Measurements from ENCODE around the gene PRR3. TPM values are rescaled to one million over a fixed set of nuclear protein-coding genes. Genes with fewer than 3 reads are reported as not detected.

Gene PRR3
- total and polyA plus RNA-seq, 9 of the 15 experiments (the other 6 are each of a cell fraction or from before 2014, with no cell fraction given): 23.5 to 59.6 (median 28.8) TPM

DNA sequence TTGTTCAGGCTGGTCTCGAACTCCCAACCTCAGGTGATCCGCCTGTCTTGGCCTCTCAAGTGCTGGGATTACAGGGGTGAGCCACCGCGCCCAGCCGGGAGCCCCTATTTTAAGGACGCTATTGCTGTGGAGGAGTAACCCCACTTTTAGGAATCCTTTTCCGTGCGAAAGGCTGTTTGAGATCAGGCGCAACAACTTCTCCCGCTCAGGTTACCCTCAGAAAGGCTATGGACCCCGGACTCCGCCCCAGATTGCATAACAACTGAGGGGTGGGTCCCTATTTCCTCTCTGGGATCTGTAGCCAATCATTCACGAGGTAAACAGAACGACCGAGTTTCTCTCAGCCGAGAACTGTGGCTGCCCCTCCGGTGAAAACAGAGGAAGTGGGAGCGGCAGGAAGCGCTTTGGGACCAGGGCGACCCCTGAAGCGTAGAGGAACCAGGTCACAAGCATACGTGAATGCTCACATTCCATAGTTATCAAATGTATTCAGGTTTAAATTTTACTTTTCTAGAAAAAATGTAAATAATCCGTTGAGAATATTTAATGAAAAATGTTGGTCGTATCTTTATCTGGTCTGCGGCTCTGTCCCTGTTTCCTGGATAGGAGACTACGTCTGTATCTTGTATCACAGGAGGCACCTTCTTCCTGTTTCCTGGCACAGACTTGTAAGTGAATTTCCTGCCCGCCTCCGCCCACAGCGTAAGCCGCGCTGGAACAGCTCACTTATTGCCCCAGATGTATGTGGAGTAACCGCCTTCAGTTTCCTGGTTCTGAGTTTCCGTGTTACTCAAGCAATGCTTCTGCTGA is 40.9 kb upstream of the PRR3 start (continued):
- TF ChIP-seq, protein P1, sequence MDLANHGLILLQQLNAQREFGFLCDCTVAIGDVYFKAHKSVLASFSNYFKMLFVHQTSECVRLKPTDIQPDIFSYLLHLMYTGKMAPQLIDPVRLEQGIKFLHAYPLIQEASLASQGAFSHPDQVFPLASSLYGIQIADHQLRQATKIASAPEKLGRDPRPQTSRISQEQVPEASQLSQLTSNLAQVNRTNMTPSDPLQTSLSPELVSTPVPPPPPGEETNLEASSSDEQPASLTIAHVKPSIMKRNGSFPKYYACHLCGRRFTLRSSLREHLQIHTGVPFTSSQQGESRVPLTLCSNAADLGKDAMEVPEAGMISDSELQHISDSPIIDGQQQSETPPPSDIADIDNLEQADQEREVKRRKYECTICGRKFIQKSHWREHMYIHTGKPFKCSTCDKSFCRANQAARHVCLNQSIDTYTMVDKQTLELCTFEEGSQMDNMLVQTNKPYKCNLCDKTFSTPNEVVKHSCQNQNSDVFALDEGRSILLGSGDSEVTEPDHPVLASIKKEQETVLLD (IDR thresholded peaks at IDR 0.05): no peak
- TF ChIP-seq CXXC5 (CRISPR knock-in tag; IDR thresholded peaks at IDR 0.05) (peak; percentile 72), PHTF2 (CRISPR knock-in tag; IDR thresholded peaks at IDR 0.05) (no peak), ZZZ3 (IDR thresholded peaks at IDR 0.05) (no peak), NONO (IDR thresholded peaks at IDR 0.05; ENCODE audit: low read depth in 2 of 2, low read length in 1 of 2) (peak in 1 of 2 experiments; percentile 31; a peak in 1 of 4 replicates), ZNF785 (CRISPR knock-in tag; IDR thresholded peaks at IDR 0.05) (no peak), ARID1B (IDR thresholded peaks at IDR 0.05) (peak; percentile 83), FOXK1 (CRISPR knock-in tag; IDR thresholded peaks at IDR 0.05; ENCODE audit: borderline replicate concordance) (peak; percentile 43; the same call in 1 of the 2 replicates), NCOA1 (IDR thresholded peaks at IDR 0.05; ENCODE audit: low read depth) (peak; percentile 63; the same call in 1 of the 2 replicates), POLR2AphosphoS5 (IDR thresholded peaks at IDR 0.05; ENCODE audit: control insufficient read depth, insufficient read depth, low read depth, low read length) (peak; percentile 87), ZNF436 (CRISPR knock-in tag; IDR thresholded peaks at IDR 0.05) (no peak), SMARCC2 (IDR thresholded peaks at IDR 0.05; ENCODE audit: low read depth) (no peak; the same call in none of the 2 replicates), RFX5 (IDR thresholded peaks at IDR 0.05; ENCODE audit: low read depth, low read length) (peak; percentile 74), ZNF146 (CRISPR knock-in tag; IDR thresholded peaks at IDR 0.05; ENCODE audit: unreplicated experiment) (no peak), CSDE1 (IDR thresholded peaks at IDR 0.05) (0 out of 4 replicates have a peak, but pooled peaks of 1 of the 2 experiments have one; percentile 63), NFIC (IDR thresholded peaks at IDR 0.05) (no peak; the same call in 1 of the 2 replicates), ZNF766 (CRISPR knock-in tag; conservative IDR thresholded peaks at IDR 0.05) (no peak; the same call in 1 of the 2 replicates), CAMTA2 (CRISPR knock-in tag; conservative IDR thresholded peaks at IDR 0.05) (no peak)
- TF ChIP-seq, protein P2, sequence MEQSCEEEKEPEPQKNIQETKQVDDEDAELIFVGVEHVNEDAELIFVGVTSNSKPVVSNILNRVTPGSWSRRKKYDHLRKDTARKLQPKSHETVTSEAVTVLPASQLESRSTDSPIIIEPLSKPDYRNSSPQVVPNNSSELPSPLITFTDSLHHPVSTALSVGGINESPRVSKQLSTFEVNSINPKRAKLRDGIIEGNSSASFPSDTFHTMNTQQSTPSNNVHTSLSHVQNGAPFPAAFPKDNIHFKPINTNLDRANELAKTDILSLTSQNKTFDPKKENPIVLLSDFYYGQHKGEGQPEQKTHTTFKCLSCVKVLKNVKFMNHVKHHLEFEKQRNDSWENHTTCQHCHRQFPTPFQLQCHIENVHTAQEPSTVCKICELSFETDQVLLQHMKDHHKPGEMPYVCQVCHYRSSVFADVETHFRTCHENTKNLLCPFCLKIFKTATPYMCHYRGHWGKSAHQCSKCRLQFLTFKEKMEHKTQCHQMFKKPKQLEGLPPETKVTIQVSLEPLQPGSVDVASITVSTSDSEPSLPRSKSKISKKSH (CRISPR knock-in tag; IDR thresholded peaks at IDR 0.05): no peak
- TF ChIP-seq, protein P3, sequence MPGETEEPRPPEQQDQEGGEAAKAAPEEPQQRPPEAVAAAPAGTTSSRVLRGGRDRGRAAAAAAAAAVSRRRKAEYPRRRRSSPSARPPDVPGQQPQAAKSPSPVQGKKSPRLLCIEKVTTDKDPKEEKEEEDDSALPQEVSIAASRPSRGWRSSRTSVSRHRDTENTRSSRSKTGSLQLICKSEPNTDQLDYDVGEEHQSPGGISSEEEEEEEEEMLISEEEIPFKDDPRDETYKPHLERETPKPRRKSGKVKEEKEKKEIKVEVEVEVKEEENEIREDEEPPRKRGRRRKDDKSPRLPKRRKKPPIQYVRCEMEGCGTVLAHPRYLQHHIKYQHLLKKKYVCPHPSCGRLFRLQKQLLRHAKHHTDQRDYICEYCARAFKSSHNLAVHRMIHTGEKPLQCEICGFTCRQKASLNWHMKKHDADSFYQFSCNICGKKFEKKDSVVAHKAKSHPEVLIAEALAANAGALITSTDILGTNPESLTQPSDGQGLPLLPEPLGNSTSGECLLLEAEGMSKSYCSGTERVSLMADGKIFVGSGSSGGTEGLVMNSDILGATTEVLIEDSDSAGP (CRISPR knock-in tag; IDR thresholded peaks at IDR 0.05): no peak
- TF ChIP-seq, protein P4, sequence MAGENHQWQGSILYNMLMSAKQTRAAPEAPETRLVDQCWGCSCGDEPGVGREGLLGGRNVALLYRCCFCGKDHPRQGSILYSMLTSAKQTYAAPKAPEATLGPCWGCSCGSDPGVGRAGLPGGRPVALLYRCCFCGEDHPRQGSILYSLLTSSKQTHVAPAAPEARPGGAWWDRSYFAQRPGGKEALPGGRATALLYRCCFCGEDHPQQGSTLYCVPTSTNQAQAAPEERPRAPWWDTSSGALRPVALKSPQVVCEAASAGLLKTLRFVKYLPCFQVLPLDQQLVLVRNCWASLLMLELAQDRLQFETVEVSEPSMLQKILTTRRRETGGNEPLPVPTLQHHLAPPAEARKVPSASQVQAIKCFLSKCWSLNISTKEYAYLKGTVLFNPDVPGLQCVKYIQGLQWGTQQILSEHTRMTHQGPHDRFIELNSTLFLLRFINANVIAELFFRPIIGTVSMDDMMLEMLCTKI (IDR thresholded peaks at IDR 0.05; ENCODE audit: partially characterized antibody): no peak
